Liver (tissue), 9 donors: ENCODE results near the gene BCORL1. TPM values are rescaled to one million over a fixed set of nuclear protein-coding genes. Genes with fewer than 3 reads are reported as not detected.

ENCODE experiments used
- DNase-seq: peaks from one replicate; pipeline ENCODE4 v3.0.0-alpha.2; 2017; ENCODE audit warnings: low spot score
- H3K27ac ChIP-seq, 2 donors: one replicate each; pipeline ENCODE4 v1.7.0; 2013; ENCODE audit warnings: inconsistent platforms in 2 of 2, low read length in 2 of 2, control low read depth in 1 of 2, low read depth in 1 of 2, mild to moderate bottlenecking in 1 of 2
- H3K27me3 ChIP-seq, 4 donors: one replicate each; pipeline versions ENCODE4 v1.6.1 to v1.7.0; 2013; ENCODE audit warnings: low read length in 3 of 4, inconsistent platforms in 1 of 4, mild to moderate bottlenecking in 1 of 4, moderate library complexity in 1 of 4; ENCODE audit not compliant: control insufficient read depth in 4 of 4, insufficient read depth in 4 of 4
- H3K36me3 ChIP-seq, 4 donors: one replicate each; pipeline versions ENCODE4 v1.6.1 to v1.7.0; 2013; ENCODE audit warnings: low read length in 3 of 4, mild to moderate bottlenecking in 3 of 4, low read depth in 1 of 4, moderate library complexity in 1 of 4; ENCODE audit not compliant: control insufficient read depth in 4 of 4, insufficient read depth in 3 of 4
- H3K4me1 ChIP-seq, 4 donors: one replicate each; pipeline versions ENCODE4 v1.6.1 to v1.7.0; 2013; ENCODE audit warnings: low read length in 3 of 4, mild to moderate bottlenecking in 3 of 4, moderate library complexity in 1 of 4; ENCODE audit not compliant: control insufficient read depth in 4 of 4, insufficient read depth in 4 of 4
- H3K4me3 ChIP-seq, 3 donors: one replicate each; pipeline versions ENCODE4 v1.6.1 to v1.7.0; 2013; ENCODE audit warnings: low read length in 3 of 3, control low read depth in 1 of 3, low read depth in 1 of 3, mild to moderate bottlenecking in 1 of 3
- H3K9ac ChIP-seq, 2 donors: one replicate each; pipeline ENCODE4 v1.7.0; 2013; ENCODE audit warnings: low read length in 2 of 2, mild to moderate bottlenecking in 2 of 2, moderate library complexity in 2 of 2, control low read depth in 1 of 2, low read depth in 1 of 2
- H3K9me3 ChIP-seq, 4 donors: one replicate each; pipeline versions ENCODE4 v1.6.1 to v1.7.0; 2013; ENCODE audit warnings: low read length in 3 of 4; ENCODE audit not compliant: control insufficient read depth in 4 of 4
- EGR1 ChIP-seq, 2 donors: IDR thresholded peaks; 2 replicates each; pipeline ENCODE4 v1.6.1; 2016 to 2018; ENCODE audit warnings: antibody characterized with exemption in 2 of 2, low read depth in 2 of 2
- FOXA1 ChIP-seq: IDR thresholded peaks from 2 replicates; pipeline ENCODE4 v1.6.1; 2016; ENCODE audit warnings: antibody characterized with exemption
- RAD21 ChIP-seq, 2 donors: IDR thresholded peaks; 2 replicates each; pipeline ENCODE4 v1.6.1; 2016; ENCODE audit warnings: antibody characterized with exemption in 2 of 2, mild to moderate bottlenecking in 2 of 2
- WGBS: extraction: QIAGEN DNeasy Blood & Tissue Kit; methylation state at CpG from one replicate; pipeline ENCODE4 v1.1.7; 2013; 5-methylcytosine and 5-hydroxymethylcytosine counted together
- polyA plus RNA-seq, 2 donors: library from polyadenylated mRNA; stranded (reverse) in 1 of 2; unstranded in 1 of 2; fragments of 200-250 nt in 1 of 2; fragments of >200 nt in 1 of 2; fragmentation: Nextera tagmentation in 1 of 2; extraction: Ambion mirVana in 1 of 2; gene quantifications; one replicate each; pipeline versions ENCODE4 v1.2.1 to v1.2.3, GENCODE V29; 2013 to 2015
- total RNA-seq, 2 donors: library from RNA; depleted of rRNA; stranded (reverse); fragments of >200 nt; gene quantifications; one replicate each; pipeline ENCODE4 v1.2.3, GENCODE V29; 2014
- TF ChIP-seq, protein P1 (sequence below): fragments of 150-350 bp; IDR thresholded peaks from 2 replicates; pipeline ENCODE4 v1.5.1; 2017; ENCODE audit warnings: improper control_type of control experiment, low read depth, low read length; ENCODE audit not compliant: missing input control
- TF ChIP-seq, protein P2 (sequence below): IDR thresholded peaks from 2 replicates; pipeline ENCODE4 v1.6.1; 2016; ENCODE audit warnings: antibody characterized with exemption
- donor health status: healthy.
- donor health status: healthy.
- donor health status: healthy.
- donor health status: healthy.
- donor health status: healthy.

BCORL1 gene
- total and polyA plus RNA-seq, 4 donors: 1.7 to 5.3 (median 2.1) TPM

DNA sequence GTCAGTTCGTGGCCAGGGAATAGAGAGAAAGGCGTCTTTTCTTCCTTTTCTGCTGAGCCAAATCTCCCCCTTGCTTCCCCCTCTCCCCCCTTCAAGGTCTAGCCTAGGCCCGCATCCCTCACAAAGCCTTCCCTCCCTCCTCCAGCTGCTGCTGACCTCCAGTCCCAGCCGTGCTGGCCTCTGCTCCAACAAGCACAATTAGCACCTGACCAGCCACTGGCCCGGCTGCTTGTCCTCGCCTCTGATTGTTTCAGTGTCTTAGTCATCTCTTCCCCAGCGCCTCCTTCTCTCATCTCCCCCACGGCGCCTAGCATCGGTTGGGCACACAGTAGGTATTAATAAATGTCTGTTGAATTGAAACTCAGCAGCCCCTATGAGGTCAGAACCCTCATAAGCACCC, 123.6 kb downstream of the BCORL1 start:
- Histone ChIP-seq H3K27ac (no peak overlapping the region), H3K4me3 (no peak overlapping the region), H3K36me3 (no peaks in the 10 kb centered on the region), H3K9me3 (no peaks in the 10 kb centered on the region), H3K27me3 (no peaks in the 10 kb centered on the region), H3K4me1 (peaks cover 0 to 4% (median 0%) of the 10 kb centered on the region in 4 donors), H3K9ac (no peak overlapping the region)
- TF ChIP-seq, protein P1, sequence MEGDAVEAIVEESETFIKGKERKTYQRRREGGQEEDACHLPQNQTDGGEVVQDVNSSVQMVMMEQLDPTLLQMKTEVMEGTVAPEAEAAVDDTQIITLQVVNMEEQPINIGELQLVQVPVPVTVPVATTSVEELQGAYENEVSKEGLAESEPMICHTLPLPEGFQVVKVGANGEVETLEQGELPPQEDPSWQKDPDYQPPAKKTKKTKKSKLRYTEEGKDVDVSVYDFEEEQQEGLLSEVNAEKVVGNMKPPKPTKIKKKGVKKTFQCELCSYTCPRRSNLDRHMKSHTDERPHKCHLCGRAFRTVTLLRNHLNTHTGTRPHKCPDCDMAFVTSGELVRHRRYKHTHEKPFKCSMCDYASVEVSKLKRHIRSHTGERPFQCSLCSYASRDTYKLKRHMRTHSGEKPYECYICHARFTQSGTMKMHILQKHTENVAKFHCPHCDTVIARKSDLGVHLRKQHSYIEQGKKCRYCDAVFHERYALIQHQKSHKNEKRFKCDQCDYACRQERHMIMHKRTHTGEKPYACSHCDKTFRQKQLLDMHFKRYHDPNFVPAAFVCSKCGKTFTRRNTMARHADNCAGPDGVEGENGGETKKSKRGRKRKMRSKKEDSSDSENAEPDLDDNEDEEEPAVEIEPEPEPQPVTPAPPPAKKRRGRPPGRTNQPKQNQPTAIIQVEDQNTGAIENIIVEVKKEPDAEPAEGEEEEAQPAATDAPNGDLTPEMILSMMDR: no peak
- TF ChIP-seq FOXA1 (no peak), RAD21 (IDR thresholded peaks at IDR 0.05) (no peak), EGR1 (IDR thresholded peaks at IDR 0.05; ENCODE audit: low read depth in 2 of 2) (no peak)
- TF ChIP-seq, protein P2, sequence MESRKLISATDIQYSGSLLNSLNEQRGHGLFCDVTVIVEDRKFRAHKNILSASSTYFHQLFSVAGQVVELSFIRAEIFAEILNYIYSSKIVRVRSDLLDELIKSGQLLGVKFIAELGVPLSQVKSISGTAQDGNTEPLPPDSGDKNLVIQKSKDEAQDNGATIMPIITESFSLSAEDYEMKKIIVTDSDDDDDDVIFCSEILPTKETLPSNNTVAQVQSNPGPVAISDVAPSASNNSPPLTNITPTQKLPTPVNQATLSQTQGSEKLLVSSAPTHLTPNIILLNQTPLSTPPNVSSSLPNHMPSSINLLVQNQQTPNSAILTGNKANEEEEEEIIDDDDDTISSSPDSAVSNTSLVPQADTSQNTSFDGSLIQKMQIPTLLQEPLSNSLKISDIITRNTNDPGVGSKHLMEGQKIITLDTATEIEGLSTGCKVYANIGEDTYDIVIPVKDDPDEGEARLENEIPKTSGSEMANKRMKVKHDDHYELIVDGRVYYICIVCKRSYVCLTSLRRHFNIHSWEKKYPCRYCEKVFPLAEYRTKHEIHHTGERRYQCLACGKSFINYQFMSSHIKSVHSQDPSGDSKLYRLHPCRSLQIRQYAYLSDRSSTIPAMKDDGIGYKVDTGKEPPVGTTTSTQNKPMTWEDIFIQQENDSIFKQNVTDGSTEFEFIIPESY: no peak
- 62% methylated on average over 10 of the region's 10 CpGs for WGBS
- DNase-seq: no peak

Other genes with a start within 250 kb of the BCORL1 start
- gene XPNPEP2, start 243.7 kb upstream of the BCORL1 start, total RNA-seq: 1 to 10 TPM in 1 of 2 donors, under 1 TPM in 1; 0.19 to 2.1 TPM
- 10 to 100 TPM in 1 of 2 donors, 1 to 10 TPM in 1; 7.7 to 23.0 TPM for gene XPNPEP2, start 243.7 kb upstream of the BCORL1 start, polyA plus RNA-seq
- 1 to 10 TPM; 4.5 to 9.5 TPM for gene SASH3, start 202.7 kb upstream of the BCORL1 start, total RNA-seq
- 1 to 10 TPM; 1.8 to 3.2 TPM for gene SASH3, start 202.7 kb upstream of the BCORL1 start, polyA plus RNA-seq
- 10 to 100 TPM; 10.2 to 23.1 TPM for gene ZDHHC9, start 138.7 kb upstream of the BCORL1 start, total RNA-seq
- 10 to 100 TPM; 25.6 to 26.8 TPM for gene ZDHHC9, start 138.7 kb upstream of the BCORL1 start, polyA plus RNA-seq
- gene UTP14A, start 76.5 kb upstream of the BCORL1 start, total RNA-seq: 1 to 10 TPM; 5.5 to 6.6 TPM
- gene UTP14A, start 76.5 kb upstream of the BCORL1 start, polyA plus RNA-seq: 1 to 10 TPM; 3.0 to 4.8 TPM
- gene ELF4, start 127.9 kb downstream of the BCORL1 start, total RNA-seq: 1 to 10 TPM; 1.6 to 4.7 TPM
- 1 to 10 TPM in 1 of 2 donors, under 1 TPM in 1; 0.35 to 1.3 TPM for gene ELF4, start 127.9 kb downstream of the BCORL1 start, polyA plus RNA-seq
- 10 to 100 TPM; 33.1 to 60.6 TPM for gene AIFM1, start 183.2 kb downstream of the BCORL1 start, total RNA-seq
- 10 to 100 TPM; 72.2 to 79.0 TPM for gene AIFM1, start 183.2 kb downstream of the BCORL1 start, polyA plus RNA-seq
- under 1 TPM; 0.50 to 0.61 TPM for gene RAB33A, start 189.3 kb downstream of the BCORL1 start, total RNA-seq
- under 1 TPM; 0.13 to 0.59 TPM for gene RAB33A, start 189.3 kb downstream of the BCORL1 start, polyA plus RNA-seq